Spleen (tissue), 11 donors: ENCODE results near the gene CDCA3. TPM values are rescaled to one million over a fixed set of nuclear protein-coding genes. Genes with fewer than 3 reads are reported as not detected.
"Not testable (repeated sequence)": the region's sequence is repeated elsewhere in the genome, so short reads cannot be mapped to it uniquely, and the experiment has no call there.

Source experiments
- DNase-seq: peaks from one replicate; pipeline ENCODE4 v3.0.0-alpha.2; 2020
- H3K27ac ChIP-seq, 8 donors: fragments of 200-600 bp; sonication (generic) in 7 of 8; 1 replicate in 4 of 8; 2 replicates in 4 of 8; pipeline versions ENCODE4 v1.5.0 to v1.8.0; 2016 to 2021; ENCODE audit warnings: inconsistent platforms in 4 of 8, mild to moderate bottlenecking in 4 of 8, moderate library complexity in 1 of 8
- H3K27me3 ChIP-seq, 7 donors: fragments of 200-600 bp; sonication (generic) in 6 of 7; replicated peaks in 1 of 7; 1 replicate in 4 of 7; 2 replicates in 3 of 7; pipeline versions ENCODE4 v1.5.0 to v1.8.0; 2016 to 2021; ENCODE audit warnings: inconsistent platforms in 3 of 7, mild to moderate bottlenecking in 1 of 7
- H3K36me3 ChIP-seq, 6 donors: fragments of 200-600 bp; sonication (generic) in 5 of 6; 1 replicate in 4 of 6; 2 replicates in 2 of 6; pipeline versions ENCODE4 v1.5.0 to v1.8.0; 2016 to 2021; ENCODE audit warnings: inconsistent platforms in 2 of 6
- H3K4me1 ChIP-seq, 6 donors: fragments of 200-600 bp; sonication (generic) in 5 of 6; 1 replicate in 3 of 6; 2 replicates in 3 of 6; pipeline versions ENCODE4 v1.5.0 to v1.8.0; 2016 to 2021; ENCODE audit warnings: inconsistent platforms in 3 of 6
- H3K4me3 ChIP-seq, 8 donors: fragments of 200-600 bp; sonication (generic) in 7 of 8; 1 replicate in 4 of 8; 2 replicates in 4 of 8; pipeline versions ENCODE4 v1.5.0 to v1.8.0; 2016 to 2021; ENCODE audit warnings: inconsistent platforms in 4 of 8, mild to moderate bottlenecking in 4 of 8, moderate library complexity in 2 of 8
- H3K9me3 ChIP-seq, 8 donors: fragments of 200-600 bp; sonication (generic) in 7 of 8; 1 replicate in 4 of 8; 2 replicates in 4 of 8; pipeline versions ENCODE4 v1.5.0 to v1.8.0; 2016 to 2021; ENCODE audit warnings: inconsistent platforms in 4 of 8
- POLR2A ChIP-seq, 3 donors: fragments of 450-650 bp; IDR thresholded peaks; one replicate each; pipeline ENCODE4 v1.5.1; 2017; ENCODE audit warnings: antibody characterized with exemption in 3 of 3, mild to moderate bottlenecking in 1 of 3
- POLR2AphosphoS5 ChIP-seq, 3 donors: sonication (generic); formaldehyde crosslinking; IDR thresholded peaks; one replicate each; pipeline ENCODE4 v1.5.1; 2017; ENCODE audit warnings: antibody characterized with exemption in 3 of 3
- WGBS, 5 donors: extraction: QIAGEN DNeasy Blood & Tissue Kit in 3 of 5; methylation state at CpG; one replicate each; pipeline versions ENCODE4 v1.1.5 to v1.1.7; 2013 to 2018; 5-methylcytosine and 5-hydroxymethylcytosine counted together
- intact Hi-C: fragments of 100-400 bp; cut with DNase I; formaldehyde crosslinking; loops from one replicate; pipeline ENCODE4 v1.15.0; 2023; ENCODE audit warnings: low total_unique reads
- polyA plus RNA-seq, 3 donors: library from polyadenylated mRNA; stranded (reverse); fragments of 200-250 nt; gene quantifications; one replicate each; pipeline ENCODE4 v1.2.1, GENCODE V29; 2013
- total RNA-seq, 7 donors: library from RNA; depleted of rRNA in 3 of 7; stranded (reverse); fragments of >200 nt in 3 of 7; fragmentation: NEBNext Ultra II Directional in 4 of 7; extraction: Animal tissue kit (Norgen Biotek cat#: 25700) in 4 of 7; gene quantifications; one replicate each; pipeline versions ENCODE4 v1.1.0 to v1.2.1, GENCODE V29; 2016 to 2021
- TF ChIP-seq, protein P1 (sequence below), 11 experiments: fragments of 200-600 bp in 7 of 11; fragments of 450-650 bp in 4 of 11; sonication (generic) in 4 of 11; IDR thresholded peaks in 8 of 11; conservative IDR thresholded peaks in 3 of 11; 1 replicate in 7 of 11; 2 replicates in 4 of 11; pipeline versions ENCODE4 v1.4.0 to v1.8.0; 2016 to 2021; ENCODE audit warnings: antibody characterized with exemption in 11 of 11, inconsistent platforms in 4 of 11, mild to moderate bottlenecking in 1 of 11
- donor health status: healthy with polysubstance abuse.
- donor health status: DM: no; HTN: no; CAD: no; lungs with moderate emphysema.
- donor health status: DM: no; HTN: no; CAD: no.
- donor health status: Bipolar disorder and iron deficiency.
- donor health status: healthy.
- donor health status: DM: no; HTN: no; CAD: no.
- donor health status: DM: yes; HTN: yes; CAD: no.

Gene CDCA3
- total and polyA plus RNA-seq, 10 donors, result 1.9 to 18.1 (median 5.4) TPM

DNA sequence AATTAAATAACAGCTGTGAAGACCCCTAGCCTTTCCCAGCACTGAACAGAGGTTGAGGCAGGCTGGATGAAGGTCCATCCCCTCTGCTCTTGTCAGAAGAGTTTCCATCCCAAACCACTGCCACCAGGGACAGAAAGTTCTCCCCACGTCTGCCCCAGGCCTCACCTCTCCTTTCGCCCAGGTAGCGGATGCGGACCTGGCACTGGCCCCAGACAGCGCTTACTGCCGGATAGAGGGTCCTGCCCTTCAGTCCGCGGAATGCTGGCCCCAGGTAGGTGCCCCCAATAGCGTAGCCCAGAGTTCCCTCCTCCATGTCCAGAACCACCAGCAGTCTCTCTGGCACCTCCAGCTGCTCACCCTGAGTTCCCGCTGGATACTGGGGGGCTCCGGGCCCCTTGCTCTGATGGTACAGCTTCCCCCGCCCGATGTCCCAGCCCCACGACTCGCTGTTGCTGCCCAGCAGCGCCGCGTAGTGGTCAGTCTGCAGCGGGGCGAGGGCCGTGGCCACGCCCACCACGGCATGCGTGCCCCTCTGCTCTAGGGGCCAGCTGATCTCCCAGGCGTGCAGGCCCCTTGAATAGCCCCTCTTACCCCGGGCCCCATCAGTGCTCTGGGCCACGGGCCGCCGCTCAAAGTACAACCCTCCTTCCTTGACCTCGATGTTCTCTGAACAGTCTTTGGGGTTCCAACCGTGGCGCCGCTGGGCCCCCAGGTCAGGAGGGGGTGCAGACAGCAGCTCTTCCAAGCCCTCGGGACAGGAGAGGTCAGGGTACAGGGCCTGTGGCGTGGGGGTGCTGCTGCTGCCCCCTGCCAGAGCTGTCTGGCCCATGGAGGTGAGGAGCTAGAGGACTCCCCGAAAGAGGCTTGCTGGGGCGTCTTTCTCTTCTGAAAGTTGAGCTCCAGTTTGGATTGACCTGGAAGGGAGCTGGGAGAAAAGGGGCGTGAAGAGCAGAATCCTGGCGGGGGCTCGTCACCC, 21.3 kb upstream of the CDCA3 start:
- H3K9me3 ChIP-seq, result no peaks in the 10 kb centered on the region
- TF ChIP-seq, protein P1, sequence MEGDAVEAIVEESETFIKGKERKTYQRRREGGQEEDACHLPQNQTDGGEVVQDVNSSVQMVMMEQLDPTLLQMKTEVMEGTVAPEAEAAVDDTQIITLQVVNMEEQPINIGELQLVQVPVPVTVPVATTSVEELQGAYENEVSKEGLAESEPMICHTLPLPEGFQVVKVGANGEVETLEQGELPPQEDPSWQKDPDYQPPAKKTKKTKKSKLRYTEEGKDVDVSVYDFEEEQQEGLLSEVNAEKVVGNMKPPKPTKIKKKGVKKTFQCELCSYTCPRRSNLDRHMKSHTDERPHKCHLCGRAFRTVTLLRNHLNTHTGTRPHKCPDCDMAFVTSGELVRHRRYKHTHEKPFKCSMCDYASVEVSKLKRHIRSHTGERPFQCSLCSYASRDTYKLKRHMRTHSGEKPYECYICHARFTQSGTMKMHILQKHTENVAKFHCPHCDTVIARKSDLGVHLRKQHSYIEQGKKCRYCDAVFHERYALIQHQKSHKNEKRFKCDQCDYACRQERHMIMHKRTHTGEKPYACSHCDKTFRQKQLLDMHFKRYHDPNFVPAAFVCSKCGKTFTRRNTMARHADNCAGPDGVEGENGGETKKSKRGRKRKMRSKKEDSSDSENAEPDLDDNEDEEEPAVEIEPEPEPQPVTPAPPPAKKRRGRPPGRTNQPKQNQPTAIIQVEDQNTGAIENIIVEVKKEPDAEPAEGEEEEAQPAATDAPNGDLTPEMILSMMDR (IDR thresholded peaks at IDR 0.05 in 8 of 11, conservative IDR thresholded peaks at IDR 0.05 in 3 of 11), result peak; percentile 81 to 100 (median 99)
- TF ChIP-seq POLR2AphosphoS5 (IDR thresholded peaks at IDR 0.05) (peak; percentile 87 to 93 (median 90)), POLR2A (IDR thresholded peaks at IDR 0.05) (no peak)
- H3K27me3 ChIP-seq, result no peaks in the 10 kb centered on the region
- WGBS, 5 donors, result 0 to 4% (median 2%) methylated on average over 24 to 40 of the region's 40 CpGs
- intact Hi-C loops, result no loop called here
- peak overlapping the region; percentile 71 to 97 (median 92) for H3K4me3 ChIP-seq
- peak overlapping the region; percentile 77 to 99 (median 90) for H3K27ac ChIP-seq
- peaks cover 0 to 43% (median 20%) of the 10 kb centered on the region in 6 donors for H3K36me3 ChIP-seq
- DNase-seq, result peak; percentile 97
- H3K4me1 ChIP-seq, result peaks cover 31 to 76% (median 58%) of the 10 kb centered on the region in 6 donors

DNA sequence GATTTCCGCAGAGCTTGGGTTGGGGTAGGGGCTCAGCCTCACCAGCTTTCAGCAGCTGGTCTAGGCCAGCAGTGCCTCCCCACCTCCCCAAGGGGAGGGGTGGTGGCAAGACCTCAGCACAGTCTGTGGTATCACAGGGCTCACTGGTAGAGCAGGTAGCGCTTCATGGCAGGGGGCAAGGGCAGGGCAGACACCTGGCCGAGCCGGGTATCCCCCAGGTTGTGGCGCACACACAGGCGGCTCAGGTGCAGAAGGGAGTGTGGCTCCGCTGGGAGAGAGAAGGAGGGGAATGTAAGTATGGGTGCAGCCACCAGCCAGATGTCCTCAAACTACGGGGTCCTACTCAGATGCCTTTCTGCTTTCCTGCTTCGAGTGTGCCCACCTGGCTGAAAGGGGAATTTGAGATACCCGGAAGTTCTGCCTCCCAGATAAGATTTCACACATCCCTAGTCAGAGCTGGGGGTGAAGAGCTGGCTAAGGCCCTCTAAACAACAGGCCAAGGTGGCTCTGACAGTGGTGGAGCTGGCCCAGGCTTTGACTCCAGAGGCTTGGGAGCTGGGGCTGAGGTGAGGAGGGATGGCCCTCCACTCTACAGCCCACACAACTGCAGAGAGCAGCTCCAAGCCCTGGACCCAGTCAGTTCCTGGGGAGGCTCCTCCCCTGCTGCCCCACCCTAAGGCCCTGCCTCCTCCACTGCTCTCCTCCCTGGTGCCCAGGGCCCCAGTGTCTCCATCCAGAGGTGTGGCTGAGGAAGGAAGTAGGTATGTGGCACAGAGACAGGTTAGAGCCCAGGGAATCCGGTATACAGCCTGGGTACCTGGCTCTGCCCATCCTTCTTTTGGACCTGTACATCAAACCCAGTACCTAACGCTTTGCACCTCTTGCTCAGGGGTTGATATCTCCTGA, 20.2 kb upstream of the CDCA3 start:
- H3K4me1 ChIP-seq, result peaks cover 31 to 84% (median 65%) of the 10 kb centered on the region in 6 donors
- DNase-seq, result peak; percentile 80
- H3K9me3 ChIP-seq, result no peaks in the 10 kb centered on the region
- 49 to 70% (median 61%) methylated on average over 10 to 12 of the region's 12 CpGs for whole genome bisulfite sequencing, 5 donors
- H3K36me3 ChIP-seq, result peaks cover 0 to 40% (median 20%) of the 10 kb centered on the region in 6 donors
- H3K27me3 ChIP-seq, result no peaks in the 10 kb centered on the region
- TF ChIP-seq, protein P1 (IDR thresholded peaks at IDR 0.05 in 8 of 11, conservative IDR thresholded peaks at IDR 0.05 in 3 of 11), result no peak
- TF ChIP-seq POLR2AphosphoS5 (IDR thresholded peaks at IDR 0.05) (peak in 2 of 3 donors; percentile 34 to 56), POLR2A (IDR thresholded peaks at IDR 0.05) (no peak)
- intact Hi-C loops, result no loop called here
- peak overlapping the region in 6 of 8 donors; percentile 83 to 97 (median 94) for H3K4me3 ChIP-seq
- peak overlapping the region in 7 of 8 donors; percentile 81 to 99 (median 91) for H3K27ac ChIP-seq

DNA sequence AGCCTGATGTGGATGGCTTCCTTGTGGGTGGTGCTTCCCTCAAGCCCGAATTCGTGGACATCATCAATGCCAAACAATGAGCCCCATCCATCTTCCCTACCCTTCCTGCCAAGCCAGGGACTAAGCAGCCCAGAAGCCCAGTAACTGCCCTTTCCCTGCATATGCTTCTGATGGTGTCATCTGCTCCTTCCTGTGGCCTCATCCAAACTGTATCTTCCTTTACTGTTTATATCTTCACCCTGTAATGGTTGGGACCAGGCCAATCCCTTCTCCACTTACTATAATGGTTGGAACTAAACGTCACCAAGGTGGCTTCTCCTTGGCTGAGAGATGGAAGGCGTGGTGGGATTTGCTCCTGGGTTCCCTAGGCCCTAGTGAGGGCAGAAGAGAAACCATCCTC, 19.2 kb upstream of the CDCA3 start:
- H3K4me1 ChIP-seq, result peaks cover 31 to 87% (median 65%) of the 10 kb centered on the region in 6 donors
- H3K9me3 ChIP-seq, H3K27me3 ChIP-seq, intact Hi-C loops, DNase-seq, H3K4me3 ChIP-seq: not testable (repeated sequence)
- WGBS, 5 donors, result 61 to 87% (median 71%) methylated on average over 2 to 4 of the region's 4 CpGs
- peak overlapping the region in 3 of 8 donors; percentile 43 to 99 (median 99) for H3K27ac ChIP-seq
- peaks cover 0 to 39% (median 27%) of the 10 kb centered on the region in 6 donors for H3K36me3 ChIP-seq
